ENCODE data around the gene ODR4.
A peak's percentile ranks its signal among the peaks of the same experiment; 100 is the strongest.

The ODR4 gene

DNA sequence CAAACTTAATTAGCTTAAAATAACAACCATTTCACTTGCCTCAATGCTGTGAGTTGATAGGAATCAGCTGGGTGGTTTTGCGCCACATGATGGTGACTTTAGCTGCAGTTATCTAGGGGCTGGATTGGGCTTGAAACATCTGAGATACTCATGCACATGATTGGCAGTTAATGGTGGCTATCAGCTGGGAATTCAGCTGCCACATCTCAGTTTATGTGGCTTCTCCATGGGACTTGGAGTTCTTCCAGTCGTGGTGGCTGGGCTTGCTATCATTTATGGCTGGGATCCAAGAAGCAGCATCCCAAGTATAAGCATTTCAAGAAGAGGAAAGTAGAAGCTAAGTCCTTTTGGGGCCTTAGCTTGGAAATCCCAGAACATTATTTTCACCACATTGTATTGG lies 48.9 kb downstream of the ODR4 start:
- H3K4me1 ChIP-seq (ENCODE audit: insufficient read depth, insufficient read length), result no peaks in the 10 kb centered on the region
- H3K36me3 ChIP-seq (ENCODE audit: insufficient read depth, insufficient read length, low read length), result peaks cover 10% of the 10 kb centered on the region
- no peak for DNase-seq (ENCODE audit: low read depth, low spot score)
- H3K4me3 ChIP-seq (ENCODE audit: insufficient read length, low read depth), result no peak overlapping the region
- H3K9ac ChIP-seq (ENCODE audit: insufficient read length, low read depth), result no peak overlapping the region
- no peak for TF ChIP-seq SUZ12 (IDR thresholded peaks at IDR 0.05; ENCODE audit: extremely low read depth, insufficient read depth, insufficient read length)
- no peak for TF ChIP-seq YY1 (IDR thresholded peaks at IDR 0.05; ENCODE audit: insufficient read depth, insufficient read length)
- no peak for TF ChIP-seq ZNF274 (IDR thresholded peaks at IDR 0.05; ENCODE audit: low read depth, low read length)
- no peaks in the 10 kb centered on the region for H3K9me3 ChIP-seq (ENCODE audit: insufficient read depth, low read length)
- no peaks in the 10 kb centered on the region for H3K27me3 ChIP-seq (ENCODE audit: insufficient read depth, insufficient read length)

DNA sequence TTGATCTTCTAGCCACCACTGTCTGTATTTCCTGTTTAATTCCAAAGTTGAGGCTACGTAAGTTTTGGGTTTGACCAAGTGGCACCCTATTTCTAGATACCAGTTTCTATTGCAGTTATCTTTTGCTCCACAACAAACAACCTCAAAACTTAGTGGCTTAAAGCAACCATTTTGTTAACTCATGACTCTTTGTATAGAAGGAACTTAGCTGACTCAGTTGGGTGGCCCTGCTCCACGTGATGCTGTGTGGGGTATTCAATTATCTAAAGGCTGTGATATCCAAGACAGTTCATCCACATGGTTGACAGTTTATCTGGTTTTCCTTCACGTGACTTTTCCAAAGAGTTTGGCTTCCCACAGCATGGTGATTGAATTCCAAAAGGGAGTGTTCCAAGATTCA lies 50.5 kb downstream of the ODR4 start:
- TF ChIP-seq SUZ12 (IDR thresholded peaks at IDR 0.05; ENCODE audit: extremely low read depth, insufficient read depth, insufficient read length), result no peak
- no peak for TF ChIP-seq YY1 (IDR thresholded peaks at IDR 0.05; ENCODE audit: insufficient read depth, insufficient read length)
- TF ChIP-seq ZNF274 (IDR thresholded peaks at IDR 0.05; ENCODE audit: low read depth, low read length), result no peak
- H3K4me3 ChIP-seq (ENCODE audit: insufficient read length, low read depth), result no peak overlapping the region
- DNase-seq (ENCODE audit: low read depth, low spot score), result no peak
- H3K36me3 ChIP-seq (ENCODE audit: insufficient read depth, insufficient read length, low read length), result no peaks in the 10 kb centered on the region
- H3K9me3 ChIP-seq (ENCODE audit: insufficient read depth, low read length), result no peaks in the 10 kb centered on the region
- no peaks in the 10 kb centered on the region for H3K4me1 ChIP-seq (ENCODE audit: insufficient read depth, insufficient read length)
- H3K9ac ChIP-seq (ENCODE audit: insufficient read length, low read depth), result no peak overlapping the region
- no peaks in the 10 kb centered on the region for H3K27me3 ChIP-seq (ENCODE audit: insufficient read depth, insufficient read length)

DNA sequence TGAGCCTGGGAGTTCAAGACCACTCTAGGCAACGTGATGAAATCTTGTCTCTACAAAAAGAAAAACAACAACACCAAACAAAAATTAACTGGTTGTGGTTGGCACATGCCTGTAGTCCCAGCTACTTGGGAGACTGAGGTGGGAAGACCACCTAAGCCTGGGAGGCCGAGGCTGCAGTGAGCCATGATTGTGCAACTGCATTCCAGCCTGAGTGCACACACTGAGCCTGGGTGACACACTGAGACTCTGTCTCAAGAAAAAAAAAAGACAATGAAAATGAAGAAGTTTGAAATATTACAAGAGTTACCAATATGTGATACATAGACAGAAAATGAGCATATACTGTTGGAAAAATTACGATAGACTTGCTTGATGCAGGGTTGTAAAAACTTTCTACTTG lies 53.4 kb downstream of the ODR4 start:
- no peaks in the 10 kb centered on the region for H3K36me3 ChIP-seq (ENCODE audit: insufficient read depth, insufficient read length, low read length)
- no peaks in the 10 kb centered on the region for H3K27me3 ChIP-seq (ENCODE audit: insufficient read depth, insufficient read length)
- no peak for TF ChIP-seq YY1 (IDR thresholded peaks at IDR 0.05; ENCODE audit: insufficient read depth, insufficient read length)
- no peak for TF ChIP-seq SUZ12 (IDR thresholded peaks at IDR 0.05; ENCODE audit: extremely low read depth, insufficient read depth, insufficient read length)
- TF ChIP-seq ZNF274 (IDR thresholded peaks at IDR 0.05; ENCODE audit: low read depth, low read length), result no peak
- DNase-seq (ENCODE audit: low read depth, low spot score), result no peak
- H3K9ac ChIP-seq (ENCODE audit: insufficient read length, low read depth), result no peak overlapping the region
- no peaks in the 10 kb centered on the region for H3K9me3 ChIP-seq (ENCODE audit: insufficient read depth, low read length)
- no peak overlapping the region for H3K4me3 ChIP-seq (ENCODE audit: insufficient read length, low read depth)
- H3K4me1 ChIP-seq (ENCODE audit: insufficient read depth, insufficient read length), result no peaks in the 10 kb centered on the region

DNA sequence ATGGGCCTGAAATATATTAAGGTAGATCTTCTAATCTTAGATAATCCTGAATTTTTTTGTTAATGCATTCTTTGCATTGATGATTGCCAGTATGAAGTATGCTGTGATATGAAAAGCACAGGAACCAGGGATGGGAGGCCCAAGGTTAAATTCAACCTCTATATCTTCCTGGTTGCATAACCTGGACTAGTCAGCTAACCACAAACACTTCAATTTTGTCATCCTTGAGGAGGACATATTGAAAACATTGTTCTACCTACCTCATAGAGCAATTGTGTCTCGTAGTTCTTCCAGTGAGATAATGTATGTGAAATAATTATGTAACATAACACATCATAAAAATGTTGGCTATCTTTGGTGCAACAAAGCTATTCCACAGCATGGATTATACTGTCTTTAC lies 59.7 kb downstream of the ODR4 start:
- no peak for TF ChIP-seq ZNF274 (IDR thresholded peaks at IDR 0.05; ENCODE audit: low read depth, low read length)
- TF ChIP-seq YY1 (IDR thresholded peaks at IDR 0.05; ENCODE audit: insufficient read depth, insufficient read length), result no peak
- DNase-seq (ENCODE audit: low read depth, low spot score), result no peak
- H3K4me1 ChIP-seq (ENCODE audit: insufficient read depth, insufficient read length), result no peaks in the 10 kb centered on the region

DNA sequence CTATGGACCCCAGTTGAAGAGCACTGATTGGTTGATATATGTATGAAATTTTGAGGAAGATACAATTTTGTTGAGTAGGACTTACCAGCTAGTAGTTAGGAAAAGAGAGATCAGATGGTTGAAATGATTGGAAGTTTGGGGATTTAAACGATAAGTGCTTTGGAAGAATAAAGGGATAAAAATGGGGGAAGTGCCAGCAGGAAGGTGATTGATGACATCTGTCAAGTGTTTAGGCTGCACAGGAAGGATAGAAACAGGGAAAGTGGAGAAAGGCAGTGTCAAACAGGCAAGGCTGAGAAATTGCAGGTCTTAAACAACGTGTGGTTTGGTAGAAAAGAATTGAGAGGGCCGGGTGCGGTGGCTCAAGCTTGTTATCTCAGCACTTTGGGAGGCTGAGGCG lies 62.9 kb downstream of the ODR4 start:
- TF ChIP-seq ZNF274 (IDR thresholded peaks at IDR 0.05; ENCODE audit: low read depth, low read length) (no peak), SUZ12 (IDR thresholded peaks at IDR 0.05; ENCODE audit: extremely low read depth, insufficient read depth, insufficient read length) (no peak), YY1 (IDR thresholded peaks at IDR 0.05; ENCODE audit: insufficient read depth, insufficient read length) (no peak)
- no peaks in the 10 kb centered on the region for H3K4me1 ChIP-seq (ENCODE audit: insufficient read depth, insufficient read length)
- no peaks in the 10 kb centered on the region for H3K27me3 ChIP-seq (ENCODE audit: insufficient read depth, insufficient read length)
- no peak overlapping the region for H3K9ac ChIP-seq (ENCODE audit: insufficient read length, low read depth)
- DNase-seq (ENCODE audit: low read depth, low spot score), result no peak
- H3K4me3 ChIP-seq (ENCODE audit: insufficient read length, low read depth), result no peak overlapping the region
- no peaks in the 10 kb centered on the region for H3K9me3 ChIP-seq (ENCODE audit: insufficient read depth, low read length)
- H3K36me3 ChIP-seq (ENCODE audit: insufficient read depth, insufficient read length, low read length), result no peaks in the 10 kb centered on the region

More for the DNA sequence above, 59.7 kb downstream of the ODR4 start:
- Histone ChIP-seq H3K27me3 (ENCODE audit: insufficient read depth, insufficient read length) (no peaks in the 10 kb centered on the region), H3K36me3 (ENCODE audit: insufficient read depth, insufficient read length, low read length) (no peaks in the 10 kb centered on the region), H3K9me3 (ENCODE audit: insufficient read depth, low read length) (no peaks in the 10 kb centered on the region), H3K4me3 (ENCODE audit: insufficient read length, low read depth) (no peak overlapping the region), H3K9ac (ENCODE audit: insufficient read length, low read depth) (no peak overlapping the region)

DNA sequence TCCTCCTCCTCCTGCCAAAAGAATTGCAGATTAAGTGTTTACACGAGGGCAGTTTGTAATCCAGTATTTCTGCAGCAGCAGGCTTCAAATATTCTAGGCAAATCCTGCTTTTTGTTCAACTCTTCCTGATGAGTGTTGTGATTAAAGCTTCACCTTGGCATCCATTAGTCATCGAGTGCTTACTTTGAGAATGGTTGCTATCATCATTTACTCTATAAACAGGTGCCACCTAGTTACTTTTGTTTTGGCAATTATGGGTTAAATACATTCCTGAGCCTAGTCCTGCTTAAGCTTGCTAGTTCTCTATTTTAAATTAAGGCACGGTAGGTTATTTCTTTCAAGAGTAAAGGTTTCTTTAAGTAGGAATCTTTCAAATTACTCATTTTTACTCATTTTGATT lies 64.9 kb downstream of the ODR4 start:
- no peak overlapping the region for H3K4me3 ChIP-seq (ENCODE audit: insufficient read length, low read depth)
- H3K4me1 ChIP-seq (ENCODE audit: insufficient read depth, insufficient read length), result no peaks in the 10 kb centered on the region
- TF ChIP-seq SUZ12 (IDR thresholded peaks at IDR 0.05; ENCODE audit: extremely low read depth, insufficient read depth, insufficient read length) (no peak), YY1 (IDR thresholded peaks at IDR 0.05; ENCODE audit: insufficient read depth, insufficient read length) (no peak), ZNF274 (IDR thresholded peaks at IDR 0.05; ENCODE audit: low read depth, low read length) (no peak)
- no peaks in the 10 kb centered on the region for H3K27me3 ChIP-seq (ENCODE audit: insufficient read depth, insufficient read length)
- no peak overlapping the region for H3K9ac ChIP-seq (ENCODE audit: insufficient read length, low read depth)
- DNase-seq (ENCODE audit: low read depth, low spot score), result peak; percentile 3
- no peaks in the 10 kb centered on the region for H3K36me3 ChIP-seq (ENCODE audit: insufficient read depth, insufficient read length, low read length)
- no peaks in the 10 kb centered on the region for H3K9me3 ChIP-seq (ENCODE audit: insufficient read depth, low read length)

DNA sequence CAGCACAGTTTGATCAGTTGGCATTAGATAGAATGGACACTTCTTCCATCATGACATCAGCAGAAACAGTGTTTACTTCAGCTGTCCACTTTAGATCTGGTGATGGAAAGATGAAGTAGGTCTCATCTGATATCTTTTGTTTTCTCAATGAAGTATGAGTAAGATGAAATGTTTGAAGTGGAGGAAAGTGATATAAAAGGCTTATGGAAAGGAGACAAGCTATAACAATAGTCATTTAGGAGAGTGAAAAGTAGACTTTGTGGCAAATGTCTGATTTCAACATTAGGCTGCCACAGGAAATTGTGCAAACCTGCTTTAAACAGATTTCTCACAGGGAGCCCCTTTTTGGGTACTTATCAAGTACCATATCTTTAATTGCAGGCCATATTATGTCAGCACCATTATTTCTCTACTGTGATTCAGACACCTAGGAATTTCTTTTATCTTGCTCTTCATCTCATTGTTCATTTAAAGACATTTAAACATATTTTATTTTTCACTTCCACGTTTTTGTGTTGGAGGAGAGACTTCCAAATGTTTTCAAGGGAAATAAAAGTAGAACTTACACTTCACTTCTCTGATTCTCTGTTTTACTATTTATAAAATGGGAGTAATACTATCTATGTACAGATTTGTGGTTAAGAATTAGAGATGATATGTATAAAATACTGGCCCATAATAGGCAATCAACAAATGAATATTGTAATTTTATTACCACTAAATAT lies 67.2 kb downstream of the ODR4 start:
- Histone ChIP-seq H3K4me3 (ENCODE audit: insufficient read length, low read depth) (no peak overlapping the region), H3K36me3 (ENCODE audit: insufficient read depth, insufficient read length, low read length) (no peaks in the 10 kb centered on the region), H3K9me3 (ENCODE audit: insufficient read depth, low read length) (no peaks in the 10 kb centered on the region), H3K27me3 (ENCODE audit: insufficient read depth, insufficient read length) (no peaks in the 10 kb centered on the region), H3K4me1 (ENCODE audit: insufficient read depth, insufficient read length) (no peaks in the 10 kb centered on the region), H3K9ac (ENCODE audit: insufficient read length, low read depth) (no peak overlapping the region)
- TF ChIP-seq SUZ12 (IDR thresholded peaks at IDR 0.05; ENCODE audit: extremely low read depth, insufficient read depth, insufficient read length) (no peak), YY1 (IDR thresholded peaks at IDR 0.05; ENCODE audit: insufficient read depth, insufficient read length) (no peak), ZNF274 (IDR thresholded peaks at IDR 0.05; ENCODE audit: low read depth, low read length) (no peak)
- DNase-seq (ENCODE audit: low read depth, low spot score), result no peak
